Neural progenitor cell (in vitro differentiated cells): ENCODE data around the gene ZBTB20. TPM values are rescaled to one million over a fixed set of nuclear protein-coding genes. Genes with fewer than 3 reads are reported as not detected.

Experiments
- DNase-seq: peaks from one replicate; pipeline ENCODE4 v3.0.0-alpha.2; 2016; ENCODE audit warnings: low spot score
- H2AFZ ChIP-seq: fragments of 200-600 bp; sonication (generic); replicated peaks from 2 replicates; pipeline ENCODE4 v1.6.1; 2016; ENCODE audit warnings: antibody characterized with exemption
- H3F3A ChIP-seq: fragments of 200-600 bp; sonication (generic); 2 replicates; pipeline ENCODE4 v1.6.1; 2016; ENCODE audit warnings: antibody characterized with exemption, low read depth
- H3K27ac ChIP-seq: fragments of 200-600 bp; sonication (generic); 2 replicates; pipeline ENCODE4 v1.5.1; 2016; ENCODE audit warnings: mild to moderate bottlenecking
- H3K27me3 ChIP-seq: fragments of 200-600 bp; sonication (generic); 2 replicates; pipeline ENCODE4 v1.6.1; 2016; ENCODE audit warnings: mild to moderate bottlenecking, moderate library complexity
- H3K36me3 ChIP-seq: fragments of 200-600 bp; sonication (generic); 2 replicates; pipeline ENCODE4 v1.5.1; 2016
- H3K4me1 ChIP-seq: fragments of 200-600 bp; sonication (generic); 2 replicates; pipeline ENCODE4 v1.6.1; 2016; ENCODE audit warnings: mixed run types
- H3K4me2 ChIP-seq: fragments of 200-600 bp; sonication (generic); 2 replicates; pipeline ENCODE4 v1.6.1; 2016
- H3K4me3 ChIP-seq: fragments of 200-600 bp; sonication (generic); 2 replicates; pipeline ENCODE4 v1.5.1; 2016
- H3K79me2 ChIP-seq: fragments of 200-600 bp; sonication (generic); 2 replicates; pipeline ENCODE4 v1.6.1; 2016; ENCODE audit warnings: low read depth
- H3K9ac ChIP-seq: fragments of 200-600 bp; sonication (generic); 2 replicates; pipeline ENCODE4 v1.6.1; 2016
- H3K9me3 ChIP-seq: fragments of 200-600 bp; sonication (generic); 2 replicates; pipeline ENCODE4 v1.5.1; 2016; ENCODE audit warnings: low read depth
- H4K20me1 ChIP-seq: fragments of 200-600 bp; sonication (generic); 2 replicates; pipeline ENCODE4 v1.6.1; 2016; ENCODE audit warnings: low read depth
- H3K27ac Mint-ChIP-seq: 3 replicates; pipeline ENCODE4 v1.8.0; 2021; ENCODE audit warnings: mixed read lengths
- H3K27me3 Mint-ChIP-seq: 2 replicates; pipeline ENCODE4 v1.8.0; 2022; ENCODE audit warnings: low read depth, mild to moderate bottlenecking, inconsistent platforms, moderate library complexity, mixed read lengths; ENCODE audit not compliant: insufficient read depth
- H3K36me3 Mint-ChIP-seq: 3 replicates; pipeline ENCODE4 v1.8.0; 2021; ENCODE audit warnings: mixed read lengths
- H3K4me1 Mint-ChIP-seq: 3 replicates; pipeline ENCODE4 v1.8.0; 2021; ENCODE audit warnings: mixed read lengths
- H3K4me3 Mint-ChIP-seq: 3 replicates; pipeline ENCODE4 v1.8.0; 2021; ENCODE audit warnings: mild to moderate bottlenecking, moderate library complexity, mixed read lengths
- H3K9me3 Mint-ChIP-seq: 3 replicates; pipeline ENCODE4 v1.8.0; 2020; ENCODE audit warnings: mixed read lengths
- EZH2 ChIP-seq: fragments of 200-600 bp; sonication (generic); IDR thresholded peaks from 2 replicates; pipeline ENCODE4 v1.6.1; 2017; ENCODE audit warnings: antibody characterized with exemption, mild to moderate bottlenecking, moderate library complexity
- EZH2phosphoT487 ChIP-seq: fragments of 200-600 bp; sonication (generic); IDR thresholded peaks from 2 replicates; pipeline ENCODE4 v1.6.1; 2017; ENCODE audit warnings: antibody characterized with exemption
- total RNA-seq: library from RNA; depleted of rRNA; stranded (reverse); fragments of >200 nt; gene quantifications from 2 replicates; pipeline ENCODE4 v1.2.3, GENCODE V29; 2015; ENCODE audit warnings: low replicate concordance
- TF ChIP-seq, protein P1 (sequence below): fragments of 200-600 bp; sonication (generic); IDR thresholded peaks from 2 replicates; pipeline ENCODE4 v1.5.1; 2017; ENCODE audit warnings: antibody characterized with exemption, mild to moderate bottlenecking

Gene ZBTB20
- total RNA-seq, 1 donor from 2014 or later, result 1.9 TPM

DNA sequence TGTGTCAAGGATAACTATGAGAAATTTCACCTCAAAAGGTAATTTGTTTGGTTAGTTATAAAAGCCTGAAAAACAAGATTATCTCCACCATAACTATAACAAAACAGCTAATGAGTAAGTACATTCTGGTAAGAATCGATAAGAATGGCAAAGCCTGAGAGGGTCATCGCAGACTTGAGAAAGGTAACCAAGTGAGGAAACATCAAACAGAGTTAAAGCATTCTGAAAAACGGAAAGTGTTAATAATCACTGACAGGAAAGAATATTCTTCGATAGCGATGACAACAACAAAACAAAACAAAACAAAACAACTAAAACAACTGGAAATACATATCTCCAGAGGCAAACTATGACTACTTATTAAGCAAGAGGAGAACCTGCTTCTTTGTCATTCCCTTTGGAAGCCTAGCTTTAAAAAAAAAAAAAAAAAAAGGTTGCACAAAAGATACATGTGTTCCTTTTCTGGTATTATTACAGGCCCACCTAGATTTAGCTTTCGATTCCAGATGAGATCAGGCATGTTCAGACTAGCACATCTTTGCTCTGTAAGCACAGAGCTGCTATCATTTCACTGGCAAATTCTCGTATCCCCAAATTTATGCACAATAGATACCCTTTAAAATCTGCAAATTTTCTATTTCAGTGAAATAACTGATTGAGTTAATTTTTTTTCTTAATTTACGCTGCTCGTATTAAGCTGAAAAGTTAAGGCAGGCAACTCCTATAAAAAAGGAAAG lies 697.6 kb downstream of the ZBTB20 start:
- no peaks in the 10 kb centered on the region for H3K36me3 Mint-ChIP-seq
- H3K27ac Mint-ChIP-seq, result no peak overlapping the region
- no peaks in the 10 kb centered on the region for H3K27me3 Mint-ChIP-seq
- no peak overlapping the region for H3K4me3 ChIP-seq
- H3K9ac ChIP-seq, result no peak overlapping the region
- no peaks in the 10 kb centered on the region for H3K9me3 Mint-ChIP-seq
- no peak overlapping the region for H3K4me2 ChIP-seq
- no peaks in the 10 kb centered on the region for H4K20me1 ChIP-seq
- no peak overlapping the region for H3K4me3 Mint-ChIP-seq
- H3K27me3 ChIP-seq, result peaks cover 6% of the 10 kb centered on the region
- H3F3A ChIP-seq, result no peaks in the 10 kb centered on the region
- no peak overlapping the region for H2AFZ ChIP-seq
- H3K36me3 ChIP-seq, result no peaks in the 10 kb centered on the region
- H3K4me1 Mint-ChIP-seq, result peaks cover 35% of the 10 kb centered on the region
- H3K9me3 ChIP-seq, result no peaks in the 10 kb centered on the region
- no peaks in the 10 kb centered on the region for H3K79me2 ChIP-seq
- peaks cover 11% of the 10 kb centered on the region for H3K4me1 ChIP-seq
- DNase-seq, result no peak
- TF ChIP-seq EZH2, result no peak
- no peak for TF ChIP-seq EZH2phosphoT487
- no peak overlapping the region for H3K27ac ChIP-seq

DNA sequence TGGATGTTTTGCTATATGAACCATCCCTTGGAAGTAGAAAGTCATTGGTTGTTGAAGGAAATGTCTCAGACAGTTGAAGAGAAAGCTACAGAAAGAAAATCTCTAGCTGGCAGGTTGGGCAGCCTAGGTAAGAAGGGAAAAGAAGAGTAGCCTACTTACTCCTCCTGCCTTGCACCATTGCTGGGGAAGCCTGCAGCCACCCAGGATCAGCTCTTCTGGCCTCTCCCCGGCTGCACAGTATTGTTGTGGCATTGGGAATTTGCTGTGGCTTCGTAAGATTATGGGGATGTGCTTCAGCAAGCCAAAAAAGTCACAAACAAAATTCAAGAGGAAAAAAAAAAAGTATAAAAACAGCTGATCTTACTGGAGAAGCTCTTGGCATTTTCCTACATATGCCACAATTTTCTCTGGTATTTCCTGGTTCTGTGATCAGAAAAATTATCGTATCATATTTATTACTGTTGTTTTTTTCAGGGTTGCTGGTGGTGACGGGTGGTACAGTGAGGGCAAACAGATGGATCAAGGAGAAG lies 699.1 kb downstream of the ZBTB20 start:
- H3K9me3 ChIP-seq, result no peaks in the 10 kb centered on the region
- no peak overlapping the region for H3K4me3 ChIP-seq
- H3K36me3 ChIP-seq, result no peaks in the 10 kb centered on the region
- TF ChIP-seq EZH2phosphoT487, result no peak
- TF ChIP-seq, protein P1, sequence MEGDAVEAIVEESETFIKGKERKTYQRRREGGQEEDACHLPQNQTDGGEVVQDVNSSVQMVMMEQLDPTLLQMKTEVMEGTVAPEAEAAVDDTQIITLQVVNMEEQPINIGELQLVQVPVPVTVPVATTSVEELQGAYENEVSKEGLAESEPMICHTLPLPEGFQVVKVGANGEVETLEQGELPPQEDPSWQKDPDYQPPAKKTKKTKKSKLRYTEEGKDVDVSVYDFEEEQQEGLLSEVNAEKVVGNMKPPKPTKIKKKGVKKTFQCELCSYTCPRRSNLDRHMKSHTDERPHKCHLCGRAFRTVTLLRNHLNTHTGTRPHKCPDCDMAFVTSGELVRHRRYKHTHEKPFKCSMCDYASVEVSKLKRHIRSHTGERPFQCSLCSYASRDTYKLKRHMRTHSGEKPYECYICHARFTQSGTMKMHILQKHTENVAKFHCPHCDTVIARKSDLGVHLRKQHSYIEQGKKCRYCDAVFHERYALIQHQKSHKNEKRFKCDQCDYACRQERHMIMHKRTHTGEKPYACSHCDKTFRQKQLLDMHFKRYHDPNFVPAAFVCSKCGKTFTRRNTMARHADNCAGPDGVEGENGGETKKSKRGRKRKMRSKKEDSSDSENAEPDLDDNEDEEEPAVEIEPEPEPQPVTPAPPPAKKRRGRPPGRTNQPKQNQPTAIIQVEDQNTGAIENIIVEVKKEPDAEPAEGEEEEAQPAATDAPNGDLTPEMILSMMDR, result no peak
- TF ChIP-seq EZH2, result no peak
- H3K27me3 ChIP-seq, result no peaks in the 10 kb centered on the region
- Mint-ChIP-seq H3K27ac (no peak overlapping the region), H3K9me3 (no peaks in the 10 kb centered on the region), H3K4me1 (peaks cover 29% of the 10 kb centered on the region), H3K27me3 (no peaks in the 10 kb centered on the region), H3K4me3 (no peak overlapping the region), H3K36me3 (no peaks in the 10 kb centered on the region)
- no peak overlapping the region for H3K9ac ChIP-seq
- no peak overlapping the region for H3K27ac ChIP-seq
- H3F3A ChIP-seq, result no peaks in the 10 kb centered on the region
- no peak for DNase-seq
- no peaks in the 10 kb centered on the region for H4K20me1 ChIP-seq
- H3K4me2 ChIP-seq, result no peak overlapping the region
- H3K79me2 ChIP-seq, result no peaks in the 10 kb centered on the region
- no peak overlapping the region for H2AFZ ChIP-seq
- peaks cover 5% of the 10 kb centered on the region for H3K4me1 ChIP-seq

DNA sequence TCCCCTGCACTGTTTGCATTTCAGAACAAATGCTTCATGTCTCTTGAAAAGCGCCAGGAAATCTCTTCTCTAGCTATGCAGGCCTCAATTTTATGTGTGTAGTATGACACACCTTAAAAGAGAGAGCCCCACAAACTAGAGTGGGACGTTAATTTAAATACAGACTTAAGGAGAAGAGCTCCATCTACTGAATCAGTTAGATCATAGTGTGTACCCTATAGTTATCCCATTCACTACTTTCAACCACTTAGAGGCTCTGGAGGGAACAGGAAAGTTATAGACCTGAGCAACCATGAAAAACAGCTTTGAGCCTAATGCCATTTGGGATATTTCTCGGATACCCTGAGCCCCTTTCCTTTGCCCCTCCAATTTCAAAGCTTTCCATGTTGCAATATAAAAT lies 699.5 kb downstream of the ZBTB20 start:
- no peak overlapping the region for H3K9ac ChIP-seq
- H3K27ac ChIP-seq, result no peak overlapping the region
- H3K4me2 ChIP-seq, result no peak overlapping the region
- H3K79me2 ChIP-seq, result no peaks in the 10 kb centered on the region
- DNase-seq, result no peak
- H3K27me3 Mint-ChIP-seq, result no peaks in the 10 kb centered on the region
- H2AFZ ChIP-seq, result no peak overlapping the region
- peaks cover 5% of the 10 kb centered on the region for H3K4me1 ChIP-seq
- H3K27ac Mint-ChIP-seq, result no peak overlapping the region
- H3F3A ChIP-seq, result no peaks in the 10 kb centered on the region
- no peaks in the 10 kb centered on the region for H3K36me3 Mint-ChIP-seq
- no peaks in the 10 kb centered on the region for H3K36me3 ChIP-seq
- H3K9me3 ChIP-seq, result no peaks in the 10 kb centered on the region
- H3K4me3 ChIP-seq, result no peak overlapping the region
- TF ChIP-seq, protein P1, result no peak
- peaks cover 30% of the 10 kb centered on the region for H3K4me1 Mint-ChIP-seq
- H4K20me1 ChIP-seq, result no peaks in the 10 kb centered on the region
- H3K4me3 Mint-ChIP-seq, result no peak overlapping the region
- H3K27me3 ChIP-seq, result no peaks in the 10 kb centered on the region
- H3K9me3 Mint-ChIP-seq, result no peaks in the 10 kb centered on the region

DNA sequence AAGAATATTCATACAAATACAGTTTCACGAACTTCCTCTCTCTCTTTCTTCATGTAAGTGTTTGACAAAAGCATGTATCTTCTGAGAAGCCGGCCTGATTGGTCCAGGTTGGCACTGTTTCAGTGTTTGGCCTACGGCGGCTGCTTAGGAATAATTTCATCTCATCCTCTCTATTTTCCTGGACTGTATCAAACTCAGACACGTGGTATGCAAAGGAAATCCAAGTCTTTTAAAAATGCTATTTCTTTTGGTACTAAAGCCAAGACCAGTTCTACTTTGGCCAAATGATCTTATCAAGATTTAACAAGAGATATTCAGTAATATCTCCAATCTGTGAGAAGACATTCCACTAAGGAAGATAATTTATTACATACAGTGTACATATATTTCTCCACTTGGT lies 700.5 kb downstream of the ZBTB20 start:
- H3K4me2 ChIP-seq, result no peak overlapping the region
- H3K27ac Mint-ChIP-seq, result no peak overlapping the region

More for the DNA sequence above, 700.5 kb downstream of the ZBTB20 start:
- H2AFZ ChIP-seq, result no peak overlapping the region
- peaks cover 25% of the 10 kb centered on the region for H3K4me1 Mint-ChIP-seq
- H3K9me3 Mint-ChIP-seq, result no peaks in the 10 kb centered on the region
- no peaks in the 10 kb centered on the region for H3K36me3 ChIP-seq
- no peaks in the 10 kb centered on the region for H3K27me3 ChIP-seq
- peaks cover 2% of the 10 kb centered on the region for H3K4me1 ChIP-seq
- H3K27me3 Mint-ChIP-seq, result no peaks in the 10 kb centered on the region
- H3F3A ChIP-seq, result no peaks in the 10 kb centered on the region
- no peak overlapping the region for H3K9ac ChIP-seq
- H3K4me3 ChIP-seq, result no peak overlapping the region
- TF ChIP-seq EZH2 (no peak), EZH2phosphoT487 (no peak)
- TF ChIP-seq, protein P1, result no peak
- DNase-seq, result no peak
- H3K9me3 ChIP-seq, result no peaks in the 10 kb centered on the region
- H3K36me3 Mint-ChIP-seq, result no peaks in the 10 kb centered on the region
- no peak overlapping the region for H3K4me3 Mint-ChIP-seq
- H4K20me1 ChIP-seq, result no peaks in the 10 kb centered on the region
- no peaks in the 10 kb centered on the region for H3K79me2 ChIP-seq
- no peak overlapping the region for H3K27ac ChIP-seq
